HG02642 (cell line): Measurements from ENCODE around the gene XPR1.

ENCODE experiments used
- ATAC-seq: cut with Tn5 transposase; IDR thresholded peaks from one replicate; pipeline ENCODE4 v1.9.1; 2021; ENCODE audit warnings: mild to moderate bottlenecking; ENCODE audit not compliant: unreplicated experiment, poor library complexity

Gene XPR1

DNA sequence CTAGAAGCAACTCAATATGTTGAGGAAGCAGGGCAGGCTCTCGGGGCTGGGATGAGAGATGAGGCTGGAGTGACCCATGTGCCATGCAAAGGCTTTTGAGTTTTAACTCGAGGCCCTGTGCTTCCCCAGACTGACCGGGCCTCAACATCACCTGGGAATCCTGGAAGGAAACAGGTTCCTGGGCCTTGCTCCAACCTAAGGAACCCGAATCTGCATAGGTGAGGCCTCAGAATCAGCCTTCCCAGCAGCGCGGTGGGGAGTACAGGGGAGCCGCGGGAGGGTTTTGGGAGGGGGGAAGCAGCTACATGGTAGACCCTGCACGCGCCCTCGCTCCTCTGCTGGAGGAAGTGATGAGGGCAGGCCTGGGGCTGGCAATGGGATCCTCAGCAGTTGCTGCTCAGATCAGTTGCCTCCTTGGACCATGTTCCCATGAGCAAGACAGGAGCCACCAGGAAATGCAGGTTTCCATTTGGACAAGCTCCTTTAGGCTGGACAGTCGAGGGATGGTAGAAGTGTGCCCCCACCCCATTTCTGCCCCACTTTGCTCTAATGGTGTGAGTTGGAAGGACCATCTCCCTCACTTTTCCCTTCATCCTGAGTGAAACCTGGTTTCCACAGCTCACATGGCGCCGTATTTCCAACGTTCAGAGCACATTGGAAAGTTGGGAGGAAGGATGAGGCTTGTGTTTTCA is 276.4 kb downstream of the XPR1 start:
- no peak for ATAC-seq

DNA sequence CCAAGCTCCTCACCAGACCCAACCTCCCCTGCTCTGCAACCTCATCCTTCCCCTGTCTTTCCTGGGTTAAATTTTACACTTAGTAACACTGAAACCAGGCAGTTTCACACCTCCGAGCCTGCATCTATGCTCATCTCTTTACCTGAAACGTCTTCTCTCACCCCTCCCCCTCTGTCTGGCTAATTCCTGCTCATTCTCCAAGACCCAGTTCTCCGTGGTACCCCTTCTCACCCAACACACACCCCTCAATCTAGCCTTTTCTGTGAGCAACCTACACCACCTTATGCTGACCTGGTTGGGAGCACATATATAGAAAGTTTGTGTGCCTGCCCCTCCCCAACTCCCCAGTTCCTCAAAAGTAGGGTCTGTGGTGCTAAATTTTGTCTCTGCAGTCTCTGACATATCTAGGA is 277.2 kb downstream of the XPR1 start:
- peak; percentile 25 for ATAC-seq

DNA sequence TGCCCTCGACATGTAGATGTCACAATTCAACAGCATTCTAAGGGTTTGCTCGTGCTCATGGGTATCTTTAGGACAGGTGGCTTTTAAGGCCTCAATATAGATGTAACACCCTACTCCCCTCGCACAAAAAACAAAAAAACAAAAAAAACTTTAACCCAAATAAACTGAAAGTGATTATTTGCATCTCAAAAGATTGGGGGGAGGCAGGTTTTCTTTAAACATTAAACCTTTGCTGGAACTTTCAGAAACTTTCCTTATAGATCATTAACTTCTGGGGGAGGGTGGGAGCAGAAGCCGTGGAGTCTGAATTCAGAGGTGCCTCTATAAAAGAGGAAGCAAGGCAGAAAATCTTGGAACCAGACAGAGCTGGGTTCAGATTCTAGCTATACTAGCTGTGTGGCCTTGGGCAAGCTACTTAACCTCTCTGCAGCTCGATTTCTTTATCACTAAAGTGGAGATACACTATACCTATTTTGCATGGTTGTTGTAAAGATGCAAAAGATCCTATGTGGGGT is 277.7 kb downstream of the XPR1 start:
- peak; percentile 43 for ATAC-seq

GRCh38 chr1:180911640-180912191 is 279.9 kb downstream of the XPR1 start:
- ATAC-seq: no peak

DNA sequence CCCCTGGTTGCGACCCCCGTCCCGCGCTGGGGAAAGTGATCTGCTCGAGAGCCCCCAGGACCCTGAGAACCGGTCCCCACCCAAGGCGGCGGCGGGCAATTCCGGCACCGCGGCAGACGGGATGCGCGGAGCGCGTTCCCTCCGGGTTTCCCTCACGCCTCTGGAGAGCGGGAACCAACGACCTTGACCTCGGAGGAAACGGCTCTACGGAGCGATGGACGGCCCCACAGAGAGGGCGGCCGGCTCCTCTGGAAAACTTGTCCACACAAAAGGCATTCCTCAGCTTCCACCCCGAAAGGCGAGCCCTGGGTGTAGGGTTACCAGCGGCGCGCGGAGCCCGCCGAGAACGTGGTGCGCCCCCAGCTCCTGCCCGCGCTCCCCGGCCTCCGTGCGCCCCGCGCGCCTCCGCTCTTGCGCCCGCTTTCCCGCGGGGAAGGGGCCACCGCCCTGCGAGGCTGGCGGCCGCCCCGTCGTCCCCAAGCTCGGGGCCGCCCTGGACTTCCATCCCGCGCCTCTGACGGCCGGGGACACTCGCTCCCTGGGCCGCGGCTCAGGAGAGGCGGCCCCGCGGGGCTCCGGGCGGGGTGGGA is 280.5 kb downstream of the XPR1 start:
- ATAC-seq: peak; percentile 19

- peak; percentile 33 for ATAC-seq
Measured at GRCh38 chr1:180912801-180913565, 281.2 kb downstream of the XPR1 start, which contains the start of gene KIAA1614. KIAA1614 (plus strand) TSS chr1:180912897; CDS start chr1:180913244, 347 bp downstream.

- no peak for ATAC-seq
Measured at GRCh38 chr1:180915426-180915965, 283.7 kb downstream of the XPR1 start.

DNA sequence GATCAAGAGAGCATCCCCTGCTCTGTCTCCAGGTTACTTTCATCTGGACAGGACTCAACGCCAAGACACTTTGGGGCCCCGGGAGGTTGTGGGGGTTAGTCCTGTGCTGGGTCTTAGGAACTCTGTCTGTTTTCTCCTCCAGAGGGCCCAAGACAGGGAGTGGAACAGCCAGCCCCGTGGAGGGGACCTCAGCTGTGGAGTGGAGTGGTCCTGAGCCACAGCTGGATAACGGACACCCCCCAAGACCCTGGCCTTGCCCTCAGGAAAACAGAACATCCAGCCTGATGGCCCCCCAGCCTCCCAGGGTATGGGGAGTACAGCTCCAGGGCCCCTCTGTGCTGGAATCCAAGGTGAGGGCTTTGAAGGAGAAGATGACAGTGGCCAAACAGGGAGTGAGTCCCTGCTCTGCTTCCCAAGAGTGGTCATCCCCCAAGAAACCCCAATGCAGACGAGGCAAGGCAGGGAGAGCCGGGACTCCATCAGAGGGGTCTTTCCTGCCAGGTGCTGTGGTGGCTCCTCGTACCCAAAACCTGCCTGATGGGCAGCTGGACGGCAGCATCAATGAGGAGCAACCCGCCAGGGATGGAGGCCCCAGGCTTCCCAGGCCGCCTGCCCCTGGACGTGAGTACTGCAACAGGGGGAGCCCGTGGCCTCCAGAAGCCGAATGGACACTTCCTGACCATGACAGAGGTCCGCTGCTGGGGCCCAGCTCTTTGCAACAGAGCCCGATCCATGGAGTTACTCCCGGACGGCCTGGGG is 284.4 kb downstream of the XPR1 start:
- no peak for ATAC-seq

- no peak for ATAC-seq
Measured at GRCh38 chr1:180916771-180917170, 284.9 kb downstream of the XPR1 start.

DNA sequence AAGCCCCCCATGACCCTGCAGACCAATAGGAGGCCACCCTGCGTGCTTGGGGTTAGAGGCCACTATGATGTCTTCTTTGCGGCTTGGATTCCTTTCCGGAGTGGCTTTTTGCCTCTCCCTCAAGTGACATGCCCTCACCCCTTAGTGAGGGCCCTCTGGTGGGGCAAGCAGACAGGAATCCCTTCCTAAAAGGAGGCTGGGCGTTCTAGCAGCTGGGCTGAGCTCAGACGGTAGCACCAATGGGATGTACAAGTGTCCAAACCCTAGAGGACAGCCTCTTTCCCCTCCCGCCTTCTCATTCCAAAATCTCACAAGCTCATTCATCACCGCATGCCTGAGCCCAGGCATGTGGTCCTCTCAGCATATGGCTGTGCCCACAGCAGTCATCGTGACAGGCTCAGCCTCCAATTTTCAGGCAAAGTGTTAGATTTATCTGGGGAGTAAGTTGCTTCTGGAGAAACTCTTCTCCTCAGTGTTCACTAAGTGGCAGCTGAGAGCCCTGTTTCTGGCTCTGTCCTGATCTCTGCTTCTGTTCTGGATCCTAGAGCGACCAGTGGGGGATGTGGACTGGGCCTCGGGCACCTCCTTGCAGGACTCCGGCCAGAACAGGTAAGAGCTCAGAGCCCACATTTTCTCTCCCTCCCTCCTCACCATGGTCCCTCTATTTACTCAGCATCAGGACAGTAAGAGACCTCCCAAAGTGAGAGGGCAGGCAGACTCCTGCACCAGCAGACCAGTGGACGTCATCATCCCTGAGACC is 285.7 kb downstream of the XPR1 start:
- ATAC-seq: no peak

DNA sequence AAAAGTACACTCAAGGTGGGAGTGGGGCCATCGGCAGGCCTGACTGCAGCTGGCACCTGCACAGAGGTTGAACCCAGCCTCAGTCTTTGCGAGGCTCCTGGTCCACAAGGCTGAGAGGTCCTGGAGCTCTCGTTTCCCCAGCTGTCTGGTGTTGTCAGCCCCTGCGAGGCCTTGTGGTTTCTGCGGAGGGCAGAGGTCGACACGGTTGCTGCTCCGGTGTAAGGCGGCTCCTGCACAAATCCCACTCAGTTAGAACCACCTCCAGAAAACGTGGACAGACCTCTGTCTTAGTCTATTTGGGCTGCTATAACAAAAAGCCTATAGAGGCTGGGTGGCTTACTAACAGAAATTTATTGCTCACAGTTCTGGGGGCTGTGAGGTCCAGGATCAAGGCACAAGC is 286.7 kb downstream of the XPR1 start:
- no peak for ATAC-seq

GRCh38 chr1:180919183-180919700 is 287.4 kb downstream of the XPR1 start:
- ATAC-seq: no peak

DNA sequence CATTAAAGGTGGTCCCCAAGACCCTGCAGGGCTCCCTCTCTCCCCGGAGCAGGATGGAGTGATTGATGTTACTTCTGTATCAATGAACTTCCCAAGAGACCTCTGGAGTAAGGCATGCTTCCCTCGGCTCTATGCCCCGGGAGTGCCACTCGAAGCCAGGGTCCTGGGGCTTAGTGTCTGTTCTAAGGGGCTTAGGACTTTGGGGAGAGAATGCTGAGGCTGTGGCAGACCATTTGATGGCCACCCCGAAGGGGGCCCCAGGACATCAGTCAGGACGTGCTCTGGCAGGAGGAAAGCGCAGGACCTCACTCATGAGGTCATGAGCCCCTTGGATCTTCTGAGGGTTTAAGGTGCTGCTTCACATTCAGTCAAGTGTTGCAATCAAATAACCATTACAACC is 288.4 kb downstream of the XPR1 start:
- no peak for ATAC-seq

GRCh38 chr1:180920702-180921101 is 288.9 kb downstream of the XPR1 start:
- no peak for ATAC-seq

GRCh38 chr1:180921386-180921785 is 289.6 kb downstream of the XPR1 start:
- ATAC-seq: no peak

- ATAC-seq: no peak
Measured at GRCh38 chr1:180921891-180922630, 290.2 kb downstream of the XPR1 start.

DNA sequence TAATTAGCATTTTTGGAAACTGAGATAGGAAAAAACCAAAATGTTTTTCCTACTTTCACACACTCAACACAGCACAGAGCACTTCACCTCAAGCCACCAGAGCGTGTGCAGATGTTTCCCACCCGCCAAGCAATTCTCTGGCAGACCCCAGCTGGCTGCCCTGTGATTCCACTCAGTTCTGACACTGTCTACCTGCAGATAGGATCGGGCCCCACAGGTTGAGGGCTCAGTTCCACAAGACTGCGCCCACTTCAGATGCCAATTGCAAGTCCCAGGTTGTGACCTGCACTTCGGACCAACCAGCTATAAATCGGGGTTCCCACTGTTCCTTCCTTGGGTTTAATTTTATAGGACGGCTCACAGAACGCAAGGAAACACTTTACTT is 290.8 kb downstream of the XPR1 start:
- ATAC-seq: no peak
